Ammon's horn (tissue), 1 donor: ENCODE data around the gene SESTD1.
"Not testable (repeated sequence)": the region's sequence is repeated elsewhere in the genome, so short reads cannot be mapped to it uniquely, and the experiment has no call there.

Source experiments
- DNase-seq: peaks from one replicate; pipeline ENCODE4 v3.0.0-alpha.2; 2016; ENCODE audit warnings: low spot score

SESTD1 gene

DNA sequence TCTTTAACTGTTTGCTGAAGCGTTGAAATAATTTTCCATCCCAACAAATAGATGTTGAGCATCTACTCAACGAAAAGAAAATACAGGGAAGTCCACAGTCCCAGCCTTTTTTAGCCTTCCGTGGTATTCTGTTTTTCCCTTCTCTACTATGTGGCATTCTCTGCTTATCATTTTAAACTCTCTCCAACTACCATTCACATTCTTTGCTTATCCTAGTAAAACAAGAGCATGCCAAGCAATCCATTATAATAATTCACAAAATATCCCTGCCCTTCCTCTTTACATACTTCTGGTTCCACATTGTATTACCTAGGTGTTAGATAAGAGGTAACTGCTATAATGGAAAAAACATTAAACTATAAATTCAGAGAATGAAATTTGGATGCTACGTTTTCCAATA is 1.6 kb upstream of the SESTD1 start:
- no peak for DNase-seq

DNA sequence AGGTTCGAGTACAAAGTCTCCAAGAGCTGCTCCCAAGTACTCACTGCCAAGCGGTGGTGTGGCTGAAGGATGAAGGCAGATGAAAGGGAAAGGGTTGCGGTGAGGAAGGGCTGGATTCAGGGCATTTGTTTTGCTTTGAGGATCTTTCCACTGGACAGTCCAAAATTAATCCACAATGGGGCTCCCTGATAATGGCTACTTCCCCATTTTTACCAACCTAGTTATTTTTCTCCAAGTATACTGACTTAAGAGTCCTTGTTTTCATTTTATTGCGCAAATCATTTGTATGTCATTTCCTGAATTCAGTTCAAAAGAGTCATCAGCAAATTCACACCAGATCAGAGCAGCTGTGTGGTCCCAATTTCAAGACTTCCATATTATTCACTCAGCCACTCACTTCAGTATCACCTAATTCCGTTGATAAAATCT is 464 bp upstream of the SESTD1 start:
- DNase-seq: no peak

DNA sequence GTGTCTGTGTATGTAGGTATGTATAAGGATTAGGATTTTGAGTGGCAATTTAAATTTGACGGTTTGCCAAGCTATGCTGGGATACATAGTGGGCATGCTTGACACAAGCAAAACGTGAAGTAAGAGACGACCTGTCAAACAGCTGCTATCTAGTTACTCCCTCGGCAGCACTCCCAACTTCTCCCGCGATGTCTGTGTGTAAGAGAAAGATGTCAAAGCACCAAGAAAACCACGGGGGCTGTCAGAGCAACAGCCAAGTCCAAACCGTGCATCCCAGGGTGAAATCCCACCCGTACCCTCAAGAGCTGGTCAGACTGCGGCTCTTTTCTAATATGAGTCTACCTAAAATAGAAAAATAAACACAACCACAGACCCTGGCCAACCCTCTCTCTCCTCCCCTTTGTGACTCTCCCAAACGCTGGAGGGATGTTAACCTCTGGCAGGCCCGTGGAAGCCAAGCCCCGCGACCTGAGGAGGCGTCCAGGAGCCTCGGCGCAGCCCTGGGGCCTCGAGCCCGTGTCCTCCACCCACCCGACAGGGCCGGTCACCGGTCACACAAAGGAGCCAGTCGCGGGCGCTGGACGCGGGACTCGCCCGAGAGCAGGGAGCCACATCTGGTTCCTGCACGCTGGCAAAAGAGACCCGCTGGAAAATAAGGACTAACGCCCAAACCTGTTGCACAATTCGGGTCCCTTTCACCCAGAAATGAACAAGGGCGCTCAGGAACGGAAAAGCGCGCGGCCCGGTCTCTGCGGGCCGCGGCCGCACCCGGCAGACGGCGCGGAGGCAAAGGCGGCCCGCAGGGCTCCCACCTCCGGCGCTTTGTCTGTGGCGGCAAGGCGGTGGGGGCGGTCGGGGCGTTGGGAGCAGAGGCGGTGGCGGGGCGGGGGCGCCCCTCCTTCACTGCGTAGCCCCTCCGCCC is 925 bp downstream of the SESTD1 start:
- DNase-seq: peak; percentile 50

DNA sequence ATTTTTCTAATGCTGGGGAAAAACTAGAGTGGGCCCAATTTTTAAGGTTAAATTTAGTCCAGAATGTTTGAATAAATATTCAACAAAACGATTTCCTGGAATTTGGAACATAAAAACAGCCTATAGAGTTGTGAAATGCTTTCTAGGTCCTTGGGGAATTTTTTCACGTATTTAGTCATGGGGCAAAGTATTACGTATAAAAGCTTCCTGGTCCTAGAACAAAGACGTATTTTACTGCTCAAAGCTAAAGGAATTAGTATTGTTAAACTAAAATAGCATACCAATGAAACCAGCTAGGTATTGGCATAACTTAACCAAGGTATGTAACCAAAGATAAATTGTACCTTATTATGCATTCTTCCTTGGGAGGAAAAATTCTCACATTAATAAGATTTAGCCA is 1.6 kb downstream of the SESTD1 start:
- DNase-seq: no peak

DNA sequence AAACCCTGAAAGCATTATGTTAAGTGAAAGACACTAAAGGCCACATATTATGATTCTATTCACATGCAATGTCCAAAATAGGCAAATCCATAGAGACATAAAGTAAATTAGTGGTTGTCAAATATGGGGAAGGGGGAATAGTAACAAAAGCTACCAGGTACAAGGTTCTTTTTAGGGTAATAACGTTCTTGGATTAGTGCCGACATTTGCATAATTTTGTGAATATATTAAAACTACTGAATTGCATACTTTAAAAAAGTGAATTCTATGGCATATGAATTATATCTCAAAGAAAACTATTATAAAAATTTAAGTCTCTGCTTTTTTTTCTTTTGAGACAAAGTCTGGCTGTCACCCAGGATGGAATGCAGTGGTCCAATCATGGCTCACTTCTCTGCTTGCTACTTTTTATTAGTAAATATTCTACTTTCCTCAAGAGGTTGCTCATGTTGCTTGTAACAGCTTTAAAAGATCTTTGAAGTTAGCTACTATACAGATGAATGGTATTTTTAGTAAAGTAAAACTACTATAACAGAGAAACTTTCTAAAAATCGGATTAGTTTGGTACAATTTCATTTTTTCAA is 2.5 kb downstream of the SESTD1 start:
- DNase-seq: no peak

DNA sequence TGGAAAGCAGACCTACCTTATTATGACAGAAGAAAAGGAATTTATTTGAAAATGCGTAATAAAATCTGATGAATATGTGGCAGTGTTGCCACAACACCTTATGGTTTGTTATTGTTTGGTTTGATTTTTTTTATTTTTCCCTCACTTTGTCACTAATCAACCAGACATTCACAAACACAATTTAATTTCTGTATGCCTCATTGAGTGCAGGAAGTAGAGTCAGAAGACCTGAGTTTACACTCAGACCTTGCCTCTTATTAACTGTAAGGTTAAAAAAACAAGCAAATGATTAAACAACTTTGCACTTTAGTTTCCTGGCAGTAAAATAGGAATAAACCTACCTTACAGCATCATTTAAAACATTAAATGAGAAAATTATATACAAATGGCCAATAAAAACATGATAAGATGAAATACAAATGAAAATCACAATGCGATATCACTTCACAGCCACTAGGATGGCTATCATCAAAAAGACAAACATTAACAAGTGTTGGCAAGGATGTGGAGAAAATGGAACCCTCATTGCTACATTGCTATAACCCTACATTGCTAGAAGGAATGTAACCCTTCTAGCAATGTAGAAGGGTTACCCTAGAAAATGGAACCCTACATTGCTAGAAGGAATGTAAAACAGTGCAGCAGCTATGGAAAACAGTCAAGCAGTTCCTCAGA is 3.3 kb downstream of the SESTD1 start:
- DNase-seq: no peak

DNA sequence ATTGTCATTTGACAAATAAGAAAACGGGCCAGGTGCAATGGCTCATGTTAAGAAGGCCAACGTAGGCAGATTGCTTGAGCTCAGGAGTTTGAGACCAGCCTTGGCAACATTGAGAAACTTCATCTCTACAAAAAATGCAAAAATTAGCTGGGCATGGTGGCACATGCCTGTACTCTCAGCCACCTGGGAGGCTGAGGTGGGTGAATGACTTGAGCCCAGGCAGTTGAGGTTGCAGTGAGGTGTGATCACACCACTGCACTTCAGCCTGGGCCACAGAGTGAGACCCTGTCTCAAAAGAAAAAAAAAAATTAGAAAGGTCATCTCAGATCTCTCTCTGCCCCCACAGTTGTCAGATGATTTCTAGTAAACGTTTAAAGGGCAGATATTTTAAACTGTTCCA is 4.4 kb downstream of the SESTD1 start:
- DNase-seq: no peak

DNA sequence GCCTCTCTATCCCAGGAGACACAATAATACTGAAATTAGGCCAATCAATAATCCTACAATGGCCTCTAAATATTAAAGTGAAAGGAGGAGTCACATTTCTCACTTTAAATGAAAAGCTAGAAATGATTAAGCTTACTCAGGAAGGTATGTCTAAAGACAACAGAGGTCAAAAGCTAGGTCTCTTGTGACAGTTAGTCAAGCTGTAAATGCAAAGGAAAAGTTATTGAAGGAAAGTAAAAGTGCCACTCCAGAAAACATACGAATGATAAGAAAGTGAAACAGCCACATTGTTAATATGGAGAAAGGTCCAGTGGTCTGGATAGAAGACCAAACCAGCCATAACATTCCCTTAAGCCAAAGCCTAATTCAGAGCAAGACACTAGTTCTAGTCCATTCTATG is 9.5 kb downstream of the SESTD1 start:
- no peak for DNase-seq

DNA sequence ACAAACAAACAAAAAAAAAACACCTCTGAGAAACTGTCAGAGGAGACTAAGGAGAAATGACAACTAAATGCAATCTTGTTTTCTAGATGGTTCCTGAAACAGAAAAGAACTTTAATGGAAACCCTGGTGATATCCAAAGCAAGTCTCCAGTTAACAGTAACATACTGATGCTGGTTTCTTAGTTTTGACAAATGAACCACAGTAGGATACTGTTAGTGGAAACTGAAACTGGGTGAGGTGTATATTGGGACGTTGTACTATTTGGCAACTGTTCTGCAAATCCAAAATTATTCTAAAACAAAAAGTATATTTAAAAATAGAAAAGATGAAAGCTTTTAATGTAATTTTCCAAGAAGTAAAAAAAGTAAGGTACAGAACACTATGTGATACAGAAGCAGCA is 11.4 kb downstream of the SESTD1 start:
- no peak for DNase-seq

DNA sequence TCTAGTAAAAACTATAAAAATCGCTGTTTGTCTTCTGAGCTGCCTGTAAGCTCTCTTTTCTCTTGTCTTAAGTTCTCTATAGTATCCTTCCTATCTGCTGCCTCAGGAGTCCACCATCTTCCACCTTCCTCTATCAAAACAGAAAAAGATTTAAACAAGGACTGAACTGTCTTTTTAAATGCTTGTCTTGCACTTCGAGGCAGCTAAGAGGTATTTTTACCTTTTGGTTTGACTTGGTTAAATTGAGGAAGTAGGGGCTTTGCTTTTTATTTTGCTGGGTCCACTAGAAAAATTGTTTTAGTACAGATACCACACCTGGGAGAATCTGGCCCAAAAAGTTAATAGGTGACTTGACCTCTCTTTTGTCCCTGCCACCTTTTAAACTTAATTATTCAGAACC is 12.2 kb downstream of the SESTD1 start:
- no peak for DNase-seq

DNA sequence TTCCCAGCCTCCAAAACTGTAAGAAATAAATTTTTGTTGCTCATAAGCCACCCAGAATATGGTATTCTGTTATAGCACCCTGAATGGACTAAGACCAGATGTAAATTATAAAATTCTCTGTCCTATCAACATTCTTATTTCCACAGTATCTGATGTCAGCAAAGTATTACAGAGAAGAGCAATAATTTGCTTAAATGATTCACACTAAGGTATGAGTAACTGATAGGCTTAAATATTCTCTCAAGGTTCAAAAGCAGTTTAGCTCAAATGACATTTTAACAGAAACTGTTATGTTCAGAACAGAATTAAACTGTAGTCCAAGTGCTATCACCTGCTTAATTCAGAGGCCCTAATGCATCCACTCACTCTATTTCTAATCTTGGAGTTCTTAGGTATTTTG is 12.8 kb downstream of the SESTD1 start:
- DNase-seq: no peak

DNA sequence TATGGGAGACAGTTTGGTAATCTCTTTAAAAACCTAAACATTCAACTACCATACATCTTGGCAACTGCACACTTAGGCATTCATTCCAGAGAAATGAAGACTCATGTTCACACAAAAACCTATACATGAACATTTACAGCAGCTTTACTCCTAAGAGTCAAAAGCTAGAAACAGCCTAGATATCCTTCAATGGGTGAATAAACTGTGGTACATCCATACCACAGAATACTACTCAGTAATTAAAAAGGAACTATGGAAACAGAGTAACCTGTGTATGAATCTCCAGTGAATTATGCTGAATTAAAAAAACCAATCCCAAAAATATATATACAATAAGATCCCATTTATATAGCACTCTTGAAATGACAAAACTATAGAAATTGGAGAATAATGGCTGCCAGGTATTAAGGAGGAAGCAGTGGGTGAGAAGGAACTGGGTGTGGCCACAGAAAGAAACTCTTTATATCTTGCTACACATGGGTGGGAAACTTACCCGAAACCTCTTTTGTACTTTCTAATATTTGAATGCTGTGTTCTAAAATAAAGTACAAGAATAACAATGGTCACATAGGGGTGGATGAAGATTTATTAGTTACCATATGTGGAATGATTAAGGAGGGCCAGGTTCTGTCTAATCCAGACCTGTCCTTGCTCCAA is 13.7 kb downstream of the SESTD1 start:
- DNase-seq: no peak

DNA sequence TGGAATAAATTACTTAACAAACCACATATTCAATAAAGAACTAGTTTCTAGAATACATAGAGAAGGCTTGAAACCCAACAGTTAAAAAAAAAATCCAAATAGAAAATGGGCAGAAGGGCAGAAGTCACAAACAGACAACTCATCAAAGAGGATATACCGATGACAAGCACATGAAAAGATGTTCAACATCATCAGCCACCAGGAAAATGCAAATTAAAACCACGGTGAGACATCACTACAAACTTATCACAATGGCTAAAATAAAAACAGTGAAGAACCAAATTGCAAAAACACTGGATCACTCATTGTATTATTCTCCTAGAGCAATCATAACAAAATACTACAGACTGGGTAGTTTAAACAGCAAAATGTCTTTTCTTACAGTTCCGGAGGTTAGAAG is 14.5 kb downstream of the SESTD1 start:
- DNase-seq: no peak

DNA sequence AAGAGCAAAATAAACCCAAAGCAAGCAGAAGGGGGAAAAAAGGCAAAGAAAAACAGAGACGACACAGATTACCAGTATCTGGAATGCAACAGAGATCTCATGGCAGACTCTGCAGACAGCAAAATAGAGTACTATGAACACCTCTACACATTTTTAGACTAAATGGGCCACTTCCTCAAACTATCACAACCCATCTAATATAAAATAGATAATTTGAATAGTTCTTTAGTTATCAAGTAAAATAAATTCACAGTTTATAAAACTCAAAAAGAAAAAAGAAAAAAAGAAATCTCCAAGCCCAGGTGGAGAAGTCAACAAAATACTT is 16.6 kb downstream of the SESTD1 start:
- no peak for DNase-seq

DNA sequence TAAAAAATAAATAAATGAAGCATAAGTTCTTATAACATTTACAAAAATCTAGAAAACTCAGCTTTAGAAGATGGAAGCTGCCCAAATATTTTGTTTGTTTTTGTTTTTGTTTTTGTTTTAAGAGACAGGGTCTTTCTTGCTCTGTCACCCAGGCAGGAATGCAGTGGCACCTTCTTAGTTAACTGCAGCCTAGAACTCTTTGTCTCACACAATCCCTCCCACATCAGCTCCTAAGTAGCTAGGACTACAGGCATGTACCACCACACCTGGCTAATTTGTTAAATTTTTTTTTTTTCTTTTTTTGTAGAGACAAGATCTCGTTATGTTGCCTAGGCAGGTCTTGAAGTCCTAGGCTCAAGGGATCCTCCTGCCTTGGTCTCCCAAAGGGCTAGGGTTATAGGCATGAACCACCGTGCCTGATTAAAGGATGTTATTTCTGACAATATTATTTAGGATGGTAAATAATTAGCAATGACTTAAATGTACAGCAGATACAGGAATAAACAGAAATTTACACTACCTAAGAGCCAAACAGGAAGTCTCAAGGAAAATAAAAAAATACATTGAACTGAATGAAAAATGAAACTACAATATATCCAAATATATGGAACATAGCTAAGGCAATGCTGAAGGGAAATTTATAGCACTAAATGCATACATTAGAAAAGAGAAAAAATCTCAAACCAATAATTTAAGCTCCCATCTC is 17.2 kb downstream of the SESTD1 start:
- no peak for DNase-seq

DNA sequence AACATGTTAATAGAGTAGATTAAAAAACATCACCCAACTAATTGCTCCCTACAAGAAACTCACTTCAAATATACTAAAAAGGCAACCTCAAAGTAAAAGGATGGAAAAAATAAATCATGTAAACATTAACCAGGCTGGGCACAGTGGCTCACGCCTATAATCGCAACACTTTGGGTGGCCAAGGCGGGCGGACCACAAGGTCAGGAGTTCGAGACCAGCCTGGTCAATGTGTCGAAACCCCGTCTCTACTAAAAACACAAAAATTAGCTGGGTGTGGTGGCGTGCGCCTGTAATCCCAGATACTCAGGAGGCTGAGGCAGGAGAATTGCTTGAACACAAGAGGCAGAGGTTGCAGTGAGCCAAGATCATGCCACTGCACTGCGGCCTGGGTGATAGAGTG is 18.8 kb downstream of the SESTD1 start:
- not testable (repeated sequence) for DNase-seq

DNA sequence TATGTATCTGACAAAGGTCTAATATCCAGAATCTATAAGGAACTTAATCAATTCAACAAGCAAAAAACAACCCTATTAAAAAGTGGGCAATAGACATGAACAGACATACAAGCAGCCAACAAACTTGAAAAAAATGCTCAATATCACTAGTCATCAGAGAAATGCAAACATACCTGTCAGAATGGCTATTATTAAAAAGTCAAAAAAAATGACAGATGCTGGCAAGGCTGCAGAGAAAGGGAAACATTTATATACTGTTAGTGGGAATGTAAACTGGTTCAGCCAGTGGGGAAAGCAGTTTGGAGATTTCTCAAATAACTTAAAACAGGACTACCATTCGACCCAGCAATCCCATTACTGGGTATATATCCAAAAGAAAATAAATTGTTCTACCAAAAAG is 21.6 kb downstream of the SESTD1 start:
- DNase-seq: no peak

DNA sequence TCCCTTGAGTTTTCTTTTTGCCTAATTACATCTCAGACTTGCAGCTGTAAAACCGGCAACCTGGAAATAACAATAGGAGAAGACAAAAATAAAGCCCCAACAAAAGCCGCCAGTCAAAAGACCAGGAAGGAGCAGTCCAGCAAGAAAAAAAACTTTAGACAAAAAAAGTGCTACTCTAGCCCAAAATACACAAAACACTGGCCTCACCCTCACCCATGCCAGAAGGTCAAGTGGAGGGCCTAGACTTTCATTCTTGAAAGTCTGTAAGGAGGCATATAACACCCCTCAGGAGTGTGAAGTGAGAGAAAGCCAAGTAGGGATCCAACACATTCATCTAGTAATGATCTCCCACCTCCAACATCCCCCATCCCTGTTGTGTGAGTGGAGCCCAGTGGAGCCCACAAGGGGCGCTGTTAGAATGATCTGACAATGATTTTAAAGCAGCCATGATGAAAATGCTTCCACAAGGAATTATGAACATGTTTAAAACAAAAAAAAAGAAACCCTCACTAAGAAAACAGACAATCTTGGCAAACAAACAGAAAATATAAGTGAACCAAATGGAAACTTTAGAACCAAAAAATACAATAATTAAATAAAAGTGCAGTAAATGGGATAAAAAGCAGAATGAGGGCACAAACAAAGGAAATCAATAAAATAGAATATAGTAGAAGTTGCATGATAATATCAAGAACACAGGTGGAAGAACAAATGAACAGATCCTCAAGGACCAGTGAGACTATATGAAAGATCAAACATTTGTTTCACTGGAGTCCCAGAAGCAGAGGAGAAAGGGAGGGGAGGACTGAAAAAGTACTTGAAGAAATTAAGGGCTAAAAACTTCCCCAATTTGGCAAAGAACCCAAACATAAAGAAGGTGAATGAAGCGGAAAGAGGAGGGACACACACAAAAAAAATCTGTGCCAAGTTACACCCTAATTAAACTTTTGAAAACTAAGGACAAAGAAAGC is 23.9 kb downstream of the SESTD1 start:
- no peak for DNase-seq

DNA sequence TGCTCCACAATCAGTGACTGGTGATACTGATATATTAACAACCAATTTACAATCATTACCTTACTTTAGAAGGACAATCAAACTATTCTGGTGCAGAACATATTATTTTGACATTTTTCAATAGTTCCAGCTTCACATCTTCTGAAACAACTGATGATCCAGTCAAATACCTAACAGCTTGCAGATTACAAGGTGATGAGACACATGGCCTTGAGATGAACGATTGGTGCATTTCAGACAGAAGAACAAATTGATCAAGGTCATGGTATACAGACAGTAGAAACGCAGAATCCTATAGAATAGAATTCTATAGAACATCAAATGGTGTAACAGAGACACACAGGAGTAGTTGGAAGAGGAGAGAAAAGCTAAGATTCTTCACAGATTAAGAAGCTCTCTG is 24.8 kb downstream of the SESTD1 start:
- DNase-seq: no peak

DNA sequence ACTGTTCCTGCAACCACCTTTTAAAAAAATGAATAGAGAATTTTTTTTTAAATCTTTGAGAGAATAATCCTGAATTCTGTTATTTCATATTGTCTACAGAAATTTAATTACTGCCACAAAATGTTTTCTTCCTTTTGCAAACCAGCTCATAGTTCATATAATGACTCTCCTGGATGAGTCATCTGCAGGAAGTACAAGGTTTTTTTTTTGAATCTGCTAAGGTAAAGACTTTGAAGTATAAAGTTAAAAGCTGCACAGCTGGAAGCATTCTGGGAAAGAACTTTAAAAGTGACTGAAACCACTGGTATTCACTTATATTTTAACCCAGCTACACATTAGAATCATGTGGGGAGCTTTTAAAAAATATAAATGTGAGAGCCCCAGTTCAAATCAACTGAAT is 25.4 kb downstream of the SESTD1 start:
- no peak for DNase-seq

DNA sequence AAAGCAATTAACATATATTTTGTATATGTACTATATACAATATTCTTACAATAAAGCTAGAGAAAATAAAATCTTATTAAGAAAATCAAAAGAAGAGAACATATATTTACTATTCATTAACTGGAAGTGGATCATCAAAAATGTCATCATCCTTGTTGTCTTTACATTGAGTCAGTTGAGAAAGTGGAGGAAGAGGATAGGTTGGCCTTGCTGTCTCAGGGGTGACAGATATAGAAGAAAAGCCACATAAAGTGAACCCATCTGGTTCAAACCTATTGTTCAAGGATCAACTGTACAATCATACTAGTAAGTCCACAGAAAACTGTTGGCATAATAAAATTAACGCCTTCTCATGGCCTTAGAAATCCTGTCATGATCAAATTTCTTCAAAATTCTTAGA is 26.6 kb downstream of the SESTD1 start:
- no peak for DNase-seq
